ENCODE results near the gene CDC25B. TPM values are rescaled to one million over a fixed set of nuclear protein-coding genes. Genes with fewer than 3 reads are reported as not detected.

The CDC25B gene
- polyA plus RNA-seq, 1 experiment, result 58.9 TPM

- DNase-seq (ENCODE audit: low read depth, low spot score), result no peak
- Histone ChIP-seq H3K4me3 (ENCODE audit: low read depth, low read length) (peak overlapping the region; percentile 89), H3K27ac (ENCODE audit: low read depth, low read length) (peak overlapping the region; percentile 97), H3K9me3 (ENCODE audit: control insufficient read depth, insufficient read depth, low read length) (no peaks in the 10 kb centered on the region; the same call in 1 of the 2 replicates), H3K27me3 (ENCODE audit: control insufficient read depth, insufficient read depth, low read length) (no peaks in the 10 kb centered on the region)
- CTCF ChIA-PET, result interaction anchor here (0.6 to 5.6 kb wide), 17 partner anchors 9 to 264 kb away, joined by 3 to 87 read pairs (median 3); partner anchors contain the start of genes CDC25B and CENPB
- no peak for TF ChIP-seq CTCF (IDR thresholded peaks at IDR 0.05; ENCODE audit: low read depth, low read length)
- POLR2A ChIA-PET, result interaction anchor here (0.5 to 2.2 kb wide), 8 partner anchors 9 to 54 kb away, joined by 3 to 19 read pairs (median 6); partner anchors contain the start of genes ADISSP, CDC25B and CENPB
Observed at GRCh38 chr20:3820901-3821727, 25.0 kb downstream of the CDC25B start.

- TF ChIP-seq CTCF (IDR thresholded peaks at IDR 0.05; ENCODE audit: low read depth, low read length), result no peak
- no peak for DNase-seq (ENCODE audit: low read depth, low spot score)
- ChIA-PET POLR2A (interaction anchor here (0.7 kb wide), 1 partner anchor 23 kb away, joined by 6 read pairs; no protein-coding TSS in a partner anchor), CTCF (interaction anchor here (2.1 to 5.6 kb wide), 2 partner anchors 34 kb away, joined by 13 to 87 read pairs; partner anchors contain the start of gene CENPB)
- H3K9me3 ChIP-seq (ENCODE audit: control insufficient read depth, insufficient read depth, low read length), result no peaks in the 10 kb centered on the region; the same call in 1 of the 2 replicates
- no peak overlapping the region for H3K4me3 ChIP-seq (ENCODE audit: low read depth, low read length)
- no peak overlapping the region for H3K27ac ChIP-seq (ENCODE audit: low read depth, low read length)
- H3K27me3 ChIP-seq (ENCODE audit: control insufficient read depth, insufficient read depth, low read length), result no peaks in the 10 kb centered on the region
Observed at GRCh38 chr20:3821996-3822395, 25.9 kb downstream of the CDC25B start.

GRCh38 chr20:3823881-3824280 is 27.8 kb downstream of the CDC25B start:
- Histone ChIP-seq H3K4me3 (ENCODE audit: low read depth, low read length) (no peak overlapping the region), H3K27ac (ENCODE audit: low read depth, low read length) (no peak overlapping the region), H3K9me3 (ENCODE audit: control insufficient read depth, insufficient read depth, low read length) (no peaks in the 10 kb centered on the region; the same call in 1 of the 2 replicates), H3K27me3 (ENCODE audit: control insufficient read depth, insufficient read depth, low read length) (no peaks in the 10 kb centered on the region)
- ChIA-PET CTCF (no interaction called here), POLR2A (interaction anchor here (0.5 to 0.6 kb wide), 2 partner anchors 26 to 55 kb away, joined by 3 to 6 read pairs; no protein-coding TSS in a partner anchor)
- TF ChIP-seq CTCF (IDR thresholded peaks at IDR 0.05; ENCODE audit: low read depth, low read length), result no peak
- no peak for DNase-seq (ENCODE audit: low read depth, low spot score)

- ChIA-PET CTCF (no interaction called here), POLR2A (interaction anchor here (1.0 kb wide), 1 partner anchor 45 kb away, joined by 3 read pairs; no protein-coding TSS in a partner anchor)
- H3K27ac ChIP-seq (ENCODE audit: low read depth, low read length), result no peak overlapping the region
- TF ChIP-seq CTCF (IDR thresholded peaks at IDR 0.05; ENCODE audit: low read depth, low read length), result no peak
- no peaks in the 10 kb centered on the region for H3K27me3 ChIP-seq (ENCODE audit: control insufficient read depth, insufficient read depth, low read length)
- no peak overlapping the region for H3K4me3 ChIP-seq (ENCODE audit: low read depth, low read length)
- no peak for DNase-seq (ENCODE audit: low read depth, low spot score)
- no peaks in the 10 kb centered on the region; the same call in 1 of the 2 replicates for H3K9me3 ChIP-seq (ENCODE audit: control insufficient read depth, insufficient read depth, low read length)
Observed at GRCh38 chr20:3825526-3825925, 29.4 kb downstream of the CDC25B start.

GRCh38 chr20:3826420-3826819 is 30.3 kb downstream of the CDC25B start:
- Histone ChIP-seq H3K9me3 (ENCODE audit: control insufficient read depth, insufficient read depth, low read length) (no peaks in the 10 kb centered on the region; the same call in 1 of the 2 replicates), H3K4me3 (ENCODE audit: low read depth, low read length) (no peak overlapping the region), H3K27me3 (ENCODE audit: control insufficient read depth, insufficient read depth, low read length) (no peaks in the 10 kb centered on the region), H3K27ac (ENCODE audit: low read depth, low read length) (no peak overlapping the region)
- no peak for TF ChIP-seq CTCF (IDR thresholded peaks at IDR 0.05; ENCODE audit: low read depth, low read length)
- DNase-seq (ENCODE audit: low read depth, low spot score), result no peak
- CTCF ChIA-PET, result interaction anchor here (1.2 kb wide), 1 partner anchor 8 kb away, joined by 3 read pairs; no protein-coding TSS in a partner anchor
- POLR2A ChIA-PET, result interaction anchor here (1.0 kb wide), 1 partner anchor 46 kb away, joined by 3 read pairs; no protein-coding TSS in a partner anchor
